KMS-11 (cell line): ENCODE results near the gene LRRC8D.

Experiments used
- H2AFZ ChIP-seq: fragments of 200-600 bp; sonication (generic); 2 replicates; pipeline ENCODE4 v1.6.1; 2016; ENCODE audit warnings: antibody characterized with exemption, mixed run types, low read depth
- H3K27ac ChIP-seq: fragments of 200-600 bp; sonication (generic); 2 replicates; pipeline ENCODE4 v1.6.1; 2016; ENCODE audit warnings: mild to moderate bottlenecking, mixed run types
- H3K27me3 ChIP-seq: fragments of 200-600 bp; sonication (generic); 2 replicates; pipeline ENCODE4 v1.6.1; 2017; ENCODE audit warnings: mild to moderate bottlenecking, low read depth, mixed run types, moderate library complexity; ENCODE audit not compliant: insufficient read depth
- H3K36me3 ChIP-seq: fragments of 200-600 bp; sonication (generic); 2 replicates; pipeline ENCODE4 v1.6.1; 2017; ENCODE audit warnings: mild to moderate bottlenecking, mixed run types; ENCODE audit not compliant: insufficient read depth
- H3K4me1 ChIP-seq: fragments of 200-600 bp; sonication (generic); 2 replicates; pipeline ENCODE4 v1.6.1; 2016; ENCODE audit warnings: mild to moderate bottlenecking, low read depth, mixed run types; ENCODE audit not compliant: poor library complexity, severe bottlenecking
- H3K4me2 ChIP-seq: fragments of 200-600 bp; sonication (generic); 2 replicates; pipeline ENCODE4 v1.7.0; 2016; ENCODE audit warnings: mild to moderate bottlenecking, mixed run types
- H3K4me3 ChIP-seq: fragments of 200-600 bp; sonication (generic); IDR thresholded peaks from 2 replicates; pipeline ENCODE4 v1.6.1; 2017; ENCODE audit warnings: low read depth, low read length, mixed read lengths; ENCODE audit not compliant: insufficient read depth
- H3K79me2 ChIP-seq: fragments of 200-600 bp; sonication (generic); 2 replicates; pipeline ENCODE4 v1.6.1; 2016; ENCODE audit warnings: low read depth, mixed run types; ENCODE audit not compliant: insufficient read depth
- H3K9ac ChIP-seq: fragments of 200-600 bp; sonication (generic); 2 replicates; pipeline ENCODE4 v1.6.1; 2016; ENCODE audit warnings: mild to moderate bottlenecking, mixed run types
- H4K20me1 ChIP-seq: fragments of 200-600 bp; sonication (generic); 2 replicates; pipeline ENCODE4 v1.6.1; 2016; ENCODE audit warnings: mild to moderate bottlenecking, mixed run types; ENCODE audit not compliant: insufficient read depth
- TF ChIP-seq, protein P1 (sequence below): fragments of 200-600 bp; sonication (generic); conservative IDR thresholded peaks from 2 replicates; pipeline ENCODE4 v1.6.1; 2017; ENCODE audit warnings: low read depth, mild to moderate bottlenecking, antibody characterized with exemption, low read length, moderate library complexity, mixed read lengths

LRRC8D gene

DNA sequence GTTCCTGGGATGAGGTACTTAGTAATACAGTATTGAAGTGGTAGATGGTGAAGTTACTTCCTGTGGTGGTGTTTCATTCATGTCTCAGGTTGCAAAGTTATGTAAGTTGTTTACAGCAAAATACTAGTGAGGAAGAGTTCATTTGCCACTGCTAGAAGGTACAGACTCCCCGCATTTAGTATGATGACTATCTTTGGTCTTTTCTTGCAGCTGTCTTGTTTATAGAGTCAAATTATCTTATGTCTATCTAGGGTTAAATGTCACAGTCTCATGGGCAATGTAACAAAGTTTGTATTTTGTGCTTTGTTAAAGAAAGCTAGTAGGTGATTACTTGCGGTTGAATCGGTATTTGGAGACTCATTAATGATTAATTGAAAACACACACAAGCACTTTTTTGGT, 50.2 kb downstream of the LRRC8D start:
- Histone ChIP-seq H3K36me3 (no peaks in the 10 kb centered on the region), H2AFZ (no peak overlapping the region), H3K79me2 (no peaks in the 10 kb centered on the region), H3K4me3 (no peak overlapping the region), H3K9ac (no peak overlapping the region), H3K27ac (no peak overlapping the region), H3K4me1 (no peaks in the 10 kb centered on the region), H4K20me1 (no peaks in the 10 kb centered on the region), H3K27me3 (no peaks in the 10 kb centered on the region), H3K4me2 (no peak overlapping the region)
- TF ChIP-seq, protein P1, sequence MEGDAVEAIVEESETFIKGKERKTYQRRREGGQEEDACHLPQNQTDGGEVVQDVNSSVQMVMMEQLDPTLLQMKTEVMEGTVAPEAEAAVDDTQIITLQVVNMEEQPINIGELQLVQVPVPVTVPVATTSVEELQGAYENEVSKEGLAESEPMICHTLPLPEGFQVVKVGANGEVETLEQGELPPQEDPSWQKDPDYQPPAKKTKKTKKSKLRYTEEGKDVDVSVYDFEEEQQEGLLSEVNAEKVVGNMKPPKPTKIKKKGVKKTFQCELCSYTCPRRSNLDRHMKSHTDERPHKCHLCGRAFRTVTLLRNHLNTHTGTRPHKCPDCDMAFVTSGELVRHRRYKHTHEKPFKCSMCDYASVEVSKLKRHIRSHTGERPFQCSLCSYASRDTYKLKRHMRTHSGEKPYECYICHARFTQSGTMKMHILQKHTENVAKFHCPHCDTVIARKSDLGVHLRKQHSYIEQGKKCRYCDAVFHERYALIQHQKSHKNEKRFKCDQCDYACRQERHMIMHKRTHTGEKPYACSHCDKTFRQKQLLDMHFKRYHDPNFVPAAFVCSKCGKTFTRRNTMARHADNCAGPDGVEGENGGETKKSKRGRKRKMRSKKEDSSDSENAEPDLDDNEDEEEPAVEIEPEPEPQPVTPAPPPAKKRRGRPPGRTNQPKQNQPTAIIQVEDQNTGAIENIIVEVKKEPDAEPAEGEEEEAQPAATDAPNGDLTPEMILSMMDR: no peak

DNA sequence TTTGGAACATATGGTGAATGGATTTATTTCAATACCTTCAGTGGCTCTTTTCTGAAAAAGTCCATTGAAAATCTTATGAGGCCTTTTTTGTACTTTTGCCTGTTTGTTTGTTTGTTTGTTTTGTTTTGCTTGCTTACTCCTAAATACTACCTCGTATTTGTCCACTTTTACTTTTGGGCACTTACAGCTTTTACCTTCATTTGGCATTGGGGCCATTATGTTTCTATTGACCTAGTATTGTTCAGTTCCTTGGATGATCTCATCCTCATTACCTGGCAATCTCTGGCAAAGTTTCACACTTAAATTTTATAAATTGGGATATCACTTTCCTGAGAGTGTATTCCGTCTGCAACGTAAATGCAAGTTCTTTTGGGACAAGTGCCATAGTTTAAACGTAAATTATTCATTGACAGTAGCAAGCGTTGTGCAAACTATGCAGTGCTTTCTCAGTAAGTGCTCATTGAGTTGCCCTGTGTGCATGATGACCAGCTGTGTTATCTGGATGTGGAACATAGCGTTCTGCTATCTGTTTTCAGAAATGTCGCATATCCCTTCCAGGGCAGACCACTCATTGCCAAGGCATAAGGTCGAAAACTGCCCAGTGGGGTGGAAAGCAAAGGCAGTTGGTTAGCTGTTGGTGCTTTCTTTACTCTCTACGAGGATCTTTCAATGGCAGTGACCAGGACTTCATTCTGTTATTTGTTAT, 51.1 kb downstream of the LRRC8D start:
- Histone ChIP-seq H3K4me2 (no peak overlapping the region), H3K27ac (no peak overlapping the region), H3K4me3 (no peak overlapping the region), H4K20me1 (no peaks in the 10 kb centered on the region), H3K4me1 (no peaks in the 10 kb centered on the region), H2AFZ (no peak overlapping the region), H3K27me3 (no peaks in the 10 kb centered on the region), H3K9ac (no peak overlapping the region), H3K79me2 (no peaks in the 10 kb centered on the region), H3K36me3 (no peaks in the 10 kb centered on the region)
- TF ChIP-seq, protein P1: no peak

DNA sequence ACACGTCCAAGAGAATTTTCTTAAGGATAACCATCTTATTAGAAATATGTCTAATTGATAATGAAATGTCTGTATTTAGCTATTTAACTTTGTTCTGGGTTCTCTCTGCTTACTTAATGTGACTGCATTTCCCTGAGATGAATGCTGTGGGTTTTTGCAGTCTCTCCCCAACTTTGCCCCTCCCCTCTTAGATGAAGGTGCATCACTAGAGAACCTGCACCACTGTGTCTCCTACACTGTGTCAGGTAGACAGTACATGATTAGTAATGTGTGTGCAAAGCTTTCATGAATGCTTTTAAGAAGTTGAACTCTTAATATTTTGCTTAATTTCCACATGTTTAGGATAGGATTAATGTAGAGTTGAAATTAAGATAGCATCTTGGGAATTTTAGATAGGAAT, 51.7 kb downstream of the LRRC8D start:
- H3K9ac ChIP-seq: no peak overlapping the region
- H3K27ac ChIP-seq: no peak overlapping the region
- H3K4me1 ChIP-seq: no peaks in the 10 kb centered on the region
- H3K79me2 ChIP-seq: no peaks in the 10 kb centered on the region
- no peaks in the 10 kb centered on the region for H3K27me3 ChIP-seq
- TF ChIP-seq, protein P1: no peak
- no peaks in the 10 kb centered on the region for H4K20me1 ChIP-seq
- H3K4me2 ChIP-seq: no peak overlapping the region
- H3K36me3 ChIP-seq: no peaks in the 10 kb centered on the region
- no peak overlapping the region for H2AFZ ChIP-seq
- H3K4me3 ChIP-seq: no peak overlapping the region

DNA sequence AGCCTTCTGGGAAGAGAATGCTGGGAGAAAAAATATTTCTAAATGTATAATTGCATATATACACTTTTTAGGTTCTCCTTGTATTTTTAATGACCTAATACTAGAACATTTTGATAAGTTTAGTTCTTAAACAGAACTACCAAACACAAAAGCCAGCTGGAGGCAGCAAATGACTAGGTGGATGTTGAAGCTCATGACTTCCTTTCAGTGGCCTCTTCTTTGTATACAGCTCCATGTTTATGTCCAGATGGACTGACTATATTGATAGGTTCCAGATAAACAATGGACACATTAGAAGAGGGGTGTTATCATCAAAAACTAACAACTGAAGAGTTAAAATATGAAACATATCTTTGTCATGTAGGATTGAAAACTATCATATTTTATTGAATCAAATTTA, 52.5 kb downstream of the LRRC8D start:
- Histone ChIP-seq H4K20me1 (no peaks in the 10 kb centered on the region), H3K27me3 (no peaks in the 10 kb centered on the region), H3K4me3 (no peak overlapping the region), H2AFZ (no peak overlapping the region), H3K4me2 (no peak overlapping the region), H3K36me3 (no peaks in the 10 kb centered on the region), H3K79me2 (no peaks in the 10 kb centered on the region), H3K9ac (no peak overlapping the region), H3K4me1 (no peaks in the 10 kb centered on the region), H3K27ac (no peak overlapping the region)
- TF ChIP-seq, protein P1: no peak
